ENCODE data around the gene FIGN. TPM values are rescaled to one million over a fixed set of nuclear protein-coding genes. Genes with fewer than 3 reads are reported as not detected.

Gene FIGN
- total and polyA plus RNA-seq, 2 of the 13 experiments (the other 11 are each of a cell fraction or from before 2014, with no cell fraction given) = 6.6 to 6.7 TPM

- CTCF ChIA-PET (ENCODE audit: low intra/inter-chr PET ratio, low total read pairs) = no interaction called here
These were observed 78.5 kb downstream of the FIGN start for GRCh38 chr2:163657281-163657656.

GRCh38 chr2:163656622-163657280, 79.1 kb downstream of the FIGN start:
- BruUV-seq (replicated peaks) = no TSS peak
- no peaks in the 10 kb centered on the region for H3K36me3 ChIP-seq (replicated peaks in 1 of 2; ENCODE audit: control insufficient read depth in 1 of 2, insufficient read depth in 2 of 2, low read length in 2 of 2)
- no peak for TF ChIP-seq PHF21A (CRISPR knock-in tag; IDR thresholded peaks at IDR 0.05)
- TF ChIP-seq ZNF792 (CRISPR knock-in tag; IDR thresholded peaks at IDR 0.05) = no peak
- no peak for TF ChIP-seq TCF7 (IDR thresholded peaks at IDR 0.05; ENCODE audit: low read depth)
- TF ChIP-seq TBX3 (IDR thresholded peaks at IDR 0.05; ENCODE audit: borderline replicate concordance) = no peak
- no peak for TF ChIP-seq KLF11 (CRISPR knock-in tag; IDR thresholded peaks at IDR 0.05)
- no peak for TF ChIP-seq FOXA1 (IDR thresholded peaks at IDR 0.05)
- no peak for TF ChIP-seq FOXA1 (CRISPR knock-in tag; IDR thresholded peaks at IDR 0.05)
- no peak for TF ChIP-seq PBX3 (CRISPR knock-in tag; IDR thresholded peaks at IDR 0.05; ENCODE audit: borderline replicate concordance)
- TF ChIP-seq THRA (CRISPR knock-in tag; IDR thresholded peaks at IDR 0.05; ENCODE audit: borderline replicate concordance) = no peak
- TF ChIP-seq FOXK1 (CRISPR knock-in tag; IDR thresholded peaks at IDR 0.05; ENCODE audit: borderline replicate concordance, low read depth) = no peak
- no peak for TF ChIP-seq CEBPG (CRISPR knock-in tag; IDR thresholded peaks at IDR 0.05)
- FAIRE-seq (no peak), DNase-seq (ENCODE audit: low spot score) (no peak), ATAC-seq (no peak)
- H3K79me2 ChIP-seq (ENCODE audit: insufficient read depth, low read length) = no peaks in the 10 kb centered on the region
- in situ Hi-C loops (cut with HindIII; ENCODE audit: extremely low pct_ligation_motif_present, low pct_unique_long_range_greater_than_20kb) (no loop called here), intact Hi-C loops (cut with micrococcal nuclease; ENCODE audit: unreplicated experiment) (no loop called here)
- no peak overlapping the region for H2AFZ ChIP-seq (ENCODE audit: low read length)
- H3K9ac ChIP-seq (ENCODE audit: insufficient read depth, low read depth, low read length) = no peak overlapping the region
- ChIA-PET POLR2A (no interaction called here), CTCF (ENCODE audit: low intra/inter-chr PET ratio, low total read pairs) (no interaction called here)
- H3K9me3 ChIP-seq (ENCODE audit: low read length) = no peaks in the 10 kb centered on the region
- no peak overlapping the region for H3K27ac ChIP-seq (ENCODE audit: extremely low read length, insufficient read depth, low read length)
- H3K4me3 ChIP-seq (replicated peaks in 1 of 3; ENCODE audit: insufficient read depth in 1 of 3, low read depth in 2 of 3, low read length in 3 of 3) = no peak overlapping the region
- H3K4me1 ChIP-seq (ENCODE audit: insufficient read depth, low read length) = no peaks in the 10 kb centered on the region
- no peaks in the 10 kb centered on the region for H3K27me3 ChIP-seq (ENCODE audit: control insufficient read depth in 1 of 2, insufficient read depth in 2 of 2, low read length in 2 of 2)
- H3K4me2 ChIP-seq (ENCODE audit: low read depth, low read length) = no peak overlapping the region
- H4K20me1 ChIP-seq (ENCODE audit: insufficient read depth, low read length) = no peaks in the 10 kb centered on the region
- WGBS (ENCODE audit: low lambda C conversion rate) = 96% methylated on average over 2 of the region's 2 CpGs

More at GRCh38 chr2:163657281-163657656, 78.5 kb downstream of the FIGN start:
- H3K27ac ChIP-seq (ENCODE audit: extremely low read length, insufficient read depth, low read length) = no peak overlapping the region
- H3K9ac ChIP-seq (ENCODE audit: insufficient read depth, low read depth, low read length) = no peak overlapping the region
- FAIRE-seq (no peak), ATAC-seq (no peak), DNase-seq (ENCODE audit: low spot score) (no peak)
- no peaks in the 10 kb centered on the region for H3K4me1 ChIP-seq (ENCODE audit: insufficient read depth, low read length)
- POLR2A ChIA-PET = no interaction called here
- 99% methylated on average over 3 of the region's 3 CpGs for WGBS (ENCODE audit: low lambda C conversion rate)
- BruUV-seq (replicated peaks) = no TSS peak
- no peak overlapping the region for H2AFZ ChIP-seq (ENCODE audit: low read length)
- no peak for TF ChIP-seq PAF1 (CRISPR knock-in tag; IDR thresholded peaks at IDR 0.05)
- no peak for TF ChIP-seq HHEX (CRISPR knock-in tag; IDR thresholded peaks at IDR 0.05)
- TF ChIP-seq EHMT2 (IDR thresholded peaks at IDR 0.05; ENCODE audit: borderline replicate concordance, low read depth, low read length) = no peak
- no peak for TF ChIP-seq RARA (CRISPR knock-in tag; IDR thresholded peaks at IDR 0.05)
- TF ChIP-seq NKX3-1 (CRISPR knock-in tag; IDR thresholded peaks at IDR 0.05) = no peak
- no peak for TF ChIP-seq JUNB (CRISPR knock-in tag; IDR thresholded peaks at IDR 0.05; ENCODE audit: borderline replicate concordance)
- no peak for TF ChIP-seq JUND (CRISPR knock-in tag; IDR thresholded peaks at IDR 0.05)
- no peak for TF ChIP-seq ZFY (CRISPR knock-in tag; IDR thresholded peaks at IDR 0.05)
- TF ChIP-seq WIZ (CRISPR knock-in tag; IDR thresholded peaks at IDR 0.05) = no peak
- H3K4me3 ChIP-seq (replicated peaks in 1 of 3; ENCODE audit: insufficient read depth in 1 of 3, low read depth in 2 of 3, low read length in 3 of 3) = no peak overlapping the region
- no peaks in the 10 kb centered on the region for H3K36me3 ChIP-seq (replicated peaks in 1 of 2; ENCODE audit: control insufficient read depth in 1 of 2, insufficient read depth in 2 of 2, low read length in 2 of 2)
- H4K20me1 ChIP-seq (ENCODE audit: insufficient read depth, low read length) = no peaks in the 10 kb centered on the region
- H3K27me3 ChIP-seq (ENCODE audit: control insufficient read depth in 1 of 2, insufficient read depth in 2 of 2, low read length in 2 of 2) = no peaks in the 10 kb centered on the region
- in situ Hi-C loops (cut with HindIII; ENCODE audit: extremely low pct_ligation_motif_present, low pct_unique_long_range_greater_than_20kb) = no loop called here
- intact Hi-C loops (cut with micrococcal nuclease; ENCODE audit: unreplicated experiment) = no loop called here
- H3K79me2 ChIP-seq (ENCODE audit: insufficient read depth, low read length) = no peaks in the 10 kb centered on the region
- H3K4me2 ChIP-seq (ENCODE audit: low read depth, low read length) = no peak overlapping the region
- no peaks in the 10 kb centered on the region for H3K9me3 ChIP-seq (ENCODE audit: low read length)

All from HepG2 (cell line).